ENCODE results near the gene GTF2H4. TPM values are rescaled to one million over a fixed set of nuclear protein-coding genes. Genes with fewer than 3 reads are reported as not detected.
A peak's percentile ranks its signal among the peaks of the same experiment; 100 is the strongest.
"Not testable (repeated sequence)": the region's sequence is repeated elsewhere in the genome, so short reads cannot be mapped to it uniquely, and the experiment has no call there.

The GTF2H4 gene
- total and polyA plus RNA-seq, 8 donors: 9.4 to 45.8 (median 16.5) TPM

- H3K4me1 ChIP-seq: peaks cover 0 to 4% (median 3%) of the 10 kb centered on the region in 3 donors
- 38 to 46% methylated on average over 5 of the region's 5 CpGs for WGBS, 2 donors
- FAIRE-seq (no peak), ATAC-seq (no peak), DNase-seq (peak in 1 of 6 donors; percentile 1)
- H3K4me3 ChIP-seq: no peak overlapping the region
- peaks cover 0 to 20% (median 12%) of the 10 kb centered on the region in 3 donors for H3K36me3 ChIP-seq
- H3K27ac ChIP-seq: no peak overlapping the region
- H3K9me3 ChIP-seq: no peaks in the 10 kb centered on the region
- H3K27me3 ChIP-seq: no peaks in the 10 kb centered on the region
- intact Hi-C loops (cut with DNase I): no loop called here
- TF ChIP-seq, protein P1, sequence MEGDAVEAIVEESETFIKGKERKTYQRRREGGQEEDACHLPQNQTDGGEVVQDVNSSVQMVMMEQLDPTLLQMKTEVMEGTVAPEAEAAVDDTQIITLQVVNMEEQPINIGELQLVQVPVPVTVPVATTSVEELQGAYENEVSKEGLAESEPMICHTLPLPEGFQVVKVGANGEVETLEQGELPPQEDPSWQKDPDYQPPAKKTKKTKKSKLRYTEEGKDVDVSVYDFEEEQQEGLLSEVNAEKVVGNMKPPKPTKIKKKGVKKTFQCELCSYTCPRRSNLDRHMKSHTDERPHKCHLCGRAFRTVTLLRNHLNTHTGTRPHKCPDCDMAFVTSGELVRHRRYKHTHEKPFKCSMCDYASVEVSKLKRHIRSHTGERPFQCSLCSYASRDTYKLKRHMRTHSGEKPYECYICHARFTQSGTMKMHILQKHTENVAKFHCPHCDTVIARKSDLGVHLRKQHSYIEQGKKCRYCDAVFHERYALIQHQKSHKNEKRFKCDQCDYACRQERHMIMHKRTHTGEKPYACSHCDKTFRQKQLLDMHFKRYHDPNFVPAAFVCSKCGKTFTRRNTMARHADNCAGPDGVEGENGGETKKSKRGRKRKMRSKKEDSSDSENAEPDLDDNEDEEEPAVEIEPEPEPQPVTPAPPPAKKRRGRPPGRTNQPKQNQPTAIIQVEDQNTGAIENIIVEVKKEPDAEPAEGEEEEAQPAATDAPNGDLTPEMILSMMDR (IDR thresholded peaks at IDR 0.05): no peak
Measured at GRCh38 chr6:30902709-30903108, 5.3 kb upstream of the GTF2H4 start.

DNA sequence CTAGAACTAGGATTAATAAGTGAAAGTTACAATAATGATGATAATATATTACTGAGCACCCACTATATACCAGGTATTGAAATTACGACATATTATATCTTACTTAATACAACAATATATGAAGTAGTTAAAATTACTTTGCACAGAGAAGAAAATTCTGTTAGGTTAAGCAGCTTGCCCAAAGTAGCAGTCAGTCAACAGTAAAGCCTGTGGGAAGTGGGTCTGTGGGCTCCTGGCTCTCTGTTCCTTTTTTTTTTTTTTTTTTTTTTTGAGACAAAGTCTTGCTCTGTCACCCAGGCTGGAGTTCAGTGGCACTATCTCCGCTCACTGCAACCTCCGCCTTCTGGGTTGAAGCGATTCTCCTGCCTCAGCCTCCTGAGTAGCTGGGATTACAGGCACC is 4.8 kb upstream of the GTF2H4 start:
- ATAC-seq: no peak
- intact Hi-C loops (cut with DNase I): no loop called here

DNA sequence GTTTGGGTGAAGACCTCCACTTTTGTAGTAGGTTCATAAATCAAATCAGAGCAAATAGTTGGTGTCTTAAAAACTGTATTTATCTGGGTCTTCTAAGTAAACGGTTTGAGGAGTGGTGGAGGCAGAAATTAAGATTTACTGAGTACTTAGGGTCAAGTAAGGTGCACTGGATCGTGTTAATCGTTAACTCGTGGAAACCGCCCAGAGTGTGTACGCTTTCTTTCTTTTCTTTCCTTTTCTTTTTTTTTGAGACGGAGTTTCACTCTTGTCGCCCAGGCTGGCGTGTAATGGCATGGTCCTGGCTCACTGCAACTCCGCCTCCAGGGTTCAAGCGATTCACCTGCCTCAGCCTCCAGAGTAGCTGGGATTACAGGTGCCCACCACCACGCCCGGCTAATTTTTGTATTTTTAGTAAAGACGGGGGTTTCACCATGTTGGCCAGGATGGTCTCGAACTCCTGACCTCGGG is 683 bp upstream of the GTF2H4 start:
- WGBS, 2 donors: 11 to 12% methylated on average over 16 of the region's 16 CpGs
- peak; percentile 29 to 51 (median 44) for ATAC-seq
- intact Hi-C loops (cut with DNase I); FAIRE-seq; H3K4me1 ChIP-seq; H3K27me3 ChIP-seq; DNase-seq; H3K9me3 ChIP-seq; H3K36me3 ChIP-seq: not testable (repeated sequence)
- Histone ChIP-seq H3K4me3 (peak overlapping the region in 3 of 4 donors; percentile 5 to 81 (median 59)), H3K27ac (peak overlapping the region in 3 of 4 donors; percentile 34 to 69 (median 37))

More for the DNA sequence above, 4.8 kb upstream of the GTF2H4 start:
- H3K36me3 ChIP-seq: peaks cover 0 to 15% (median 6%) of the 10 kb centered on the region in 3 donors
- FAIRE-seq (no peak), DNase-seq (no peak)
- H3K9me3 ChIP-seq: no peaks in the 10 kb centered on the region
- WGBS, 2 donors: 84 to 94% methylated on average over 4 of the region's 4 CpGs
- H3K4me3 ChIP-seq: no peak overlapping the region
- no peaks in the 10 kb centered on the region for H3K27me3 ChIP-seq
- H3K4me1 ChIP-seq: peaks cover 0 to 4% (median 3%) of the 10 kb centered on the region in 3 donors
- H3K27ac ChIP-seq: no peak overlapping the region
- TF ChIP-seq, protein P1 (IDR thresholded peaks at IDR 0.05): no peak

GRCh38 chr6:30908700-30909099 is 693 bp downstream of the GTF2H4 start:
- TF ChIP-seq, protein P1 (IDR thresholded peaks at IDR 0.05): no peak
- Histone ChIP-seq H3K27me3 (no peaks in the 10 kb centered on the region), H3K27ac (no peak overlapping the region), H3K4me1 (peaks cover 5 to 16% (median 13%) of the 10 kb centered on the region in 3 donors), H3K4me3 (peak overlapping the region; percentile 51 to 81 (median 58)), H3K36me3 (peaks cover 0 to 6% (median 5%) of the 10 kb centered on the region in 3 donors), H3K9me3 (no peaks in the 10 kb centered on the region)
- 8 to 22% methylated on average over 2 of the region's 2 CpGs for WGBS, 2 donors
- no peak for FAIRE-seq
- intact Hi-C loops (cut with DNase I): no loop called here
- DNase-seq: no peak
- ATAC-seq: no peak

GRCh38 chr6:30910473-30910872 is 2.5 kb downstream of the GTF2H4 start:
- H3K27ac ChIP-seq, H3K9me3 ChIP-seq, DNase-seq, H3K27me3 ChIP-seq, H3K4me3 ChIP-seq, H3K36me3 ChIP-seq, FAIRE-seq, ATAC-seq: not testable (repeated sequence)
- 87 to 96% methylated on average over 12 of the region's 12 CpGs for WGBS, 2 donors
- intact Hi-C loops (cut with DNase I): loop anchor here in 2 of 3 donors (10.0 kb wide), 2 partner anchors 76 to 164 kb away; no protein-coding TSS in a partner anchor
- peaks cover 5 to 26% (median 20%) of the 10 kb centered on the region in 3 donors for H3K4me1 ChIP-seq

Measured in pancreas (tissue), 10 donors.